ENCODE results near the gene ADGRF1. TPM values are rescaled to one million over a fixed set of nuclear protein-coding genes. Genes with fewer than 3 reads are reported as not detected.

Gene ADGRF1
- polyA plus RNA-seq, 2 of the 4 experiments (the other 2 are of a cell fraction): 0.01 TPM; not detected in 1

GRCh38 chr6:47083586-47084047, 41.5 kb upstream of the ADGRF1 start:
- Histone ChIP-seq H3K4me2 (no peak overlapping the region), H3K9me3 (no peaks in the 10 kb centered on the region), H3K4me1 (no peaks in the 10 kb centered on the region), H3K4me3 (no peak overlapping the region), H3K27ac (no peak overlapping the region)
- FAIRE-seq (no peak), DNase-seq (ENCODE audit: low read depth in 1 of 2, low spot score in 1 of 2) (no peak), ATAC-seq (no peak; a peak in 1 of 6 replicates)
- ChIA-PET POLR2A (no interaction called here), CTCF (interaction anchor here (1.7 to 2.1 kb wide), 2 partner anchors 8 to 14 kb away, joined by 5 read pairs; no protein-coding TSS in a partner anchor)
- WGBS (ENCODE audit: missing lambda C conversion rate): 62% methylated on average over 3 of the region's 3 CpGs
- no peak for TF ChIP-seq CBX2 (IDR thresholded peaks at IDR 0.05; ENCODE audit: borderline replicate concordance, low read depth)
- TF ChIP-seq, protein P1, sequence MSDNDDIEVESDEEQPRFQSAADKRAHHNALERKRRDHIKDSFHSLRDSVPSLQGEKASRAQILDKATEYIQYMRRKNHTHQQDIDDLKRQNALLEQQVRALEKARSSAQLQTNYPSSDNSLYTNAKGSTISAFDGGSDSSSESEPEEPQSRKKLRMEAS (IDR thresholded peaks at IDR 0.05): no peak
- TF ChIP-seq RAD21 (conservative IDR thresholded peaks at IDR 0.05 in 1 of 2, IDR thresholded peaks at IDR 0.05 in 1 of 2): no peak
- TF ChIP-seq MYC (IDR thresholded peaks at IDR 0.05; ENCODE audit: borderline replicate concordance, low read length): no peak
- TF ChIP-seq SMC3 (IDR thresholded peaks at IDR 0.05): no peak
- no peak for TF ChIP-seq BHLHE40 (IDR thresholded peaks at IDR 0.05; ENCODE audit: low read depth, low read length)

DNA sequence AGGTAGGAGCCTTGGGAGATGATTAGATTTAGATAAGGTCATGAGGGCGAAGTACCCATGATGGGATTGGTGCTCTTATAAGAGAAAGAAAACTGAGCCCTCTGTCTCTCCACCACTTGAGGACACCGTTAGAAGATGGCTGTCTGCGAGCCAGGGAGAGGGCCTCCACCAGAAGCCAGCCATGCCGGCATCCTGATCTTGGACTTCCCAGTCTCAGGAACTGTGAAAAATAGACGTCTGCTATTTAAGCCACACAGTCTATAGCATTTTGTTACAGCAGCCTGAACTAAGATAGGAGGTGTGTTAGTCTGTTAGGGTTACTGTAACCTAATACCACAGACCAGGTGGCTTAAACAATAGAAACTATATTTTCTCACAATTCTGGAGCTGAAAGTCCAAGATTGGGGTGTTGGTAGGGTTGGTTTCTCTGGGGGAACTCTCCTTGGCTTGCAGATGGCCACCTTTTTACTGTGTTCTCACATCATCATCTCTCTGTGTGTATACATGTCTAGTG, 38.0 kb upstream of the ADGRF1 start:
- no peaks in the 10 kb centered on the region for H3K9me3 ChIP-seq
- H3K4me2 ChIP-seq: no peak overlapping the region
- no peak overlapping the region for H3K27ac ChIP-seq
- FAIRE-seq (no peak), DNase-seq (ENCODE audit: low read depth in 1 of 2, low spot score in 1 of 2) (no peak), ATAC-seq (no peak)
- CTCF ChIA-PET: interaction anchor here (1.2 to 2.5 kb wide), 2 partner anchors 230 to 232 kb away, joined by 3 to 10 read pairs; partner anchors contain the start of gene TNFRSF21
- H3K4me3 ChIP-seq: no peak overlapping the region
- POLR2A ChIA-PET: no interaction called here
- WGBS (ENCODE audit: missing lambda C conversion rate): 86% methylated on average over 5 of the region's 5 CpGs
- TF ChIP-seq NR3C1 (IDR thresholded peaks at IDR 0.05) (no peak), HOXA7 (CRISPR knock-in tag; IDR thresholded peaks at IDR 0.05) (no peak), ESRRA (IDR thresholded peaks at IDR 0.05; ENCODE audit: borderline replicate concordance, low read length) (no peak)
- H3K4me1 ChIP-seq: no peaks in the 10 kb centered on the region

DNA sequence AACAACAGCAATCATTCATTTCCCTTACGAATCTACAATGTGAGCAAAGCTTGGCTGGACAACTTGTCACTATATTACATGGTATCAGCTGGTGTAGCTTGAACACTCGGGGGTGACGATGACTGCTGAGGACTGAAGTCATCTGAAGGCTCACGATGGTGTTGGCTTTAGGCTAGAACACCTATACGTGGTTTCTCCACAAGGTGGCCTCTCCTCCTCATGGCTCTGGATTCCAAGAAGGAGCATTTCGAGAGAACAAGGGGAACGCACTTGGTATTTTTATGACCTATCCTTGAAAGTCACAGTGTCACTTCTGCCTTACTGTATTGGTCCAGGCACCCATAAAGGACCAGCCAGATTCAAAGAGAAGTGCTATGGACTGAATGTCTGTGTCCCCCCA, 37.5 kb upstream of the ADGRF1 start:
- TF ChIP-seq RAD21 (conservative IDR thresholded peaks at IDR 0.05 in 1 of 2, IDR thresholded peaks at IDR 0.05 in 1 of 2): peak in 1 of 2 experiments; percentile 33; a peak in 2 of 5 replicates
- TF ChIP-seq HOXB13 (CRISPR knock-in tag; IDR thresholded peaks at IDR 0.05; ENCODE audit: low read depth): no peak
- POLR2A ChIA-PET: no interaction called here

GRCh38 chr6:47078991-47079390, 36.9 kb upstream of the ADGRF1 start:
- CTCF ChIA-PET: interaction anchor here (0.5 to 2.5 kb wide), 5 partner anchors 17 to 231 kb away, joined by 3 to 10 read pairs (median 4); partner anchors contain the start of gene TNFRSF21

More for the DNA sequence above, 37.5 kb upstream of the ADGRF1 start:
- H3K4me3 ChIP-seq: no peak overlapping the region
- DNase-seq (ENCODE audit: low read depth in 1 of 2, low spot score in 1 of 2) (peak in 1 of 2 experiments; percentile 18), FAIRE-seq (no peak), ATAC-seq (0 out of 6 replicates have a peak, but pooled peaks of 1 of the 2 experiments have one; percentile 31)
- no peaks in the 10 kb centered on the region for H3K4me1 ChIP-seq
- H3K27ac ChIP-seq: no peak overlapping the region
- WGBS (ENCODE audit: missing lambda C conversion rate): 66% methylated on average over 7 of the region's 7 CpGs
- H3K9me3 ChIP-seq: no peaks in the 10 kb centered on the region
- H3K4me2 ChIP-seq: no peak overlapping the region
- CTCF ChIA-PET: interaction anchor here (0.5 to 2.5 kb wide), 4 partner anchors 17 to 231 kb away, joined by 3 to 10 read pairs (median 4); partner anchors contain the start of gene TNFRSF21

More at GRCh38 chr6:47078991-47079390, 36.9 kb upstream of the ADGRF1 start:
- TF ChIP-seq RARB (CRISPR knock-in tag; IDR thresholded peaks at IDR 0.05) (no peak), EHF (CRISPR knock-in tag; IDR thresholded peaks at IDR 0.05) (no peak), FOSB (CRISPR knock-in tag; IDR thresholded peaks at IDR 0.05) (no peak), CBX2 (IDR thresholded peaks at IDR 0.05; ENCODE audit: borderline replicate concordance, low read depth) (no peak), HES2 (IDR thresholded peaks at IDR 0.05) (no peak), EP300 (IDR thresholded peaks at IDR 0.05) (no peak), TFCP2L1 (CRISPR knock-in tag; IDR thresholded peaks at IDR 0.05) (no peak), GATA3 (IDR thresholded peaks at IDR 0.05; ENCODE audit: borderline replicate concordance) (no peak), ESRRA (IDR thresholded peaks at IDR 0.05; ENCODE audit: borderline replicate concordance, low read length) (no peak), SREBF2 (IDR thresholded peaks at IDR 0.05) (no peak), PBX3 (IDR thresholded peaks at IDR 0.05) (no peak), CHD2 (IDR thresholded peaks at IDR 0.05; ENCODE audit: low read length, partially characterized antibody) (no peak), NR3C1 (IDR thresholded peaks at IDR 0.05) (no peak), FOXS1 (CRISPR knock-in tag; IDR thresholded peaks at IDR 0.05) (no peak), CBX8 (IDR thresholded peaks at IDR 0.05) (no peak), RNF2 (IDR thresholded peaks at IDR 0.05; ENCODE audit: borderline replicate concordance, low read depth) (no peak)
- TF ChIP-seq, protein P2, sequence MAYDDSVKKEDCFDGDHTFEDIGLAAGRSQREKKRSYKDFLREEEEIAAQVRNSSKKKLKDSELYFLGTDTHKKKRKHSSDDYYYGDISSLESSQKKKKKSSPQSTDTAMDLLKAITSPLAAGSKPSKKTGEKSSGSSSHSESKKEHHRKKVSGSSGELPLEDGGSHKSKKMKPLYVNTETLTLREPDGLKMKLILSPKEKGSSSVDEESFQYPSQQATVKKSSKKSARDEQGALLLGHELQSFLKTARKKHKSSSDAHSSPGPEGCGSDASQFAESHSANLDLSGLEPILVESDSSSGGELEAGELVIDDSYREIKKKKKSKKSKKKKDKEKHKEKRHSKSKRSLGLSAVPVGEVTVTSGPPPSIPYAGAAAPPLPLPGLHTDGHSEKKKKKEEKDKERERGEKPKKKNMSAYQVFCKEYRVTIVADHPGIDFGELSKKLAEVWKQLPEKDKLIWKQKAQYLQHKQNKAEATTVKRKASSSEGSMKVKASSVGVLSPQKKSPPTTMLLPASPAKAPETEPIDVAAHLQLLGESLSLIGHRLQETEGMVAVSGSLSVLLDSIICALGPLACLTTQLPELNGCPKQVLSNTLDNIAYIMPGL (CRISPR knock-in tag; IDR thresholded peaks at IDR 0.05; ENCODE audit: borderline replicate concordance): no peak
- TF ChIP-seq, protein P3, sequence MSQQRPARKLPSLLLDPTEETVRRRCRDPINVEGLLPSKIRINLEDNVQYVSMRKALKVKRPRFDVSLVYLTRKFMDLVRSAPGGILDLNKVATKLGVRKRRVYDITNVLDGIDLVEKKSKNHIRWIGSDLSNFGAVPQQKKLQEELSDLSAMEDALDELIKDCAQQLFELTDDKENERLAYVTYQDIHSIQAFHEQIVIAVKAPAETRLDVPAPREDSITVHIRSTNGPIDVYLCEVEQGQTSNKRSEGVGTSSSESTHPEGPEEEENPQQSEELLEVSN (IDR thresholded peaks at IDR 0.05; ENCODE audit: borderline replicate concordance, low read depth): no peak
- TF ChIP-seq, protein P1 (IDR thresholded peaks at IDR 0.05): no peak
- Histone ChIP-seq H3K4me1 (no peaks in the 10 kb centered on the region), H3K27ac (no peak overlapping the region), H3K4me2 (no peak overlapping the region), H3K9me3 (no peaks in the 10 kb centered on the region), H3K4me3 (no peak overlapping the region)
- FAIRE-seq (no peak), ATAC-seq (no peak), DNase-seq (ENCODE audit: low read depth in 1 of 2, low spot score in 1 of 2) (no peak)
- WGBS (ENCODE audit: missing lambda C conversion rate): 69% methylated on average over 6 of the region's 6 CpGs
- POLR2A ChIA-PET: no interaction called here

All from A549 (cell line).